Activated CD4-positive, alpha-beta T cell treated with anti-CD3 and anti-CD28 coated beads for 48 hours (primary cell): Measurements from ENCODE around the gene EMILIN3.

Experiments
- DNase-seq: peaks from one replicate; pipeline ENCODE4 v3.0.0-alpha.2; 2020

The EMILIN3 gene, protein sequence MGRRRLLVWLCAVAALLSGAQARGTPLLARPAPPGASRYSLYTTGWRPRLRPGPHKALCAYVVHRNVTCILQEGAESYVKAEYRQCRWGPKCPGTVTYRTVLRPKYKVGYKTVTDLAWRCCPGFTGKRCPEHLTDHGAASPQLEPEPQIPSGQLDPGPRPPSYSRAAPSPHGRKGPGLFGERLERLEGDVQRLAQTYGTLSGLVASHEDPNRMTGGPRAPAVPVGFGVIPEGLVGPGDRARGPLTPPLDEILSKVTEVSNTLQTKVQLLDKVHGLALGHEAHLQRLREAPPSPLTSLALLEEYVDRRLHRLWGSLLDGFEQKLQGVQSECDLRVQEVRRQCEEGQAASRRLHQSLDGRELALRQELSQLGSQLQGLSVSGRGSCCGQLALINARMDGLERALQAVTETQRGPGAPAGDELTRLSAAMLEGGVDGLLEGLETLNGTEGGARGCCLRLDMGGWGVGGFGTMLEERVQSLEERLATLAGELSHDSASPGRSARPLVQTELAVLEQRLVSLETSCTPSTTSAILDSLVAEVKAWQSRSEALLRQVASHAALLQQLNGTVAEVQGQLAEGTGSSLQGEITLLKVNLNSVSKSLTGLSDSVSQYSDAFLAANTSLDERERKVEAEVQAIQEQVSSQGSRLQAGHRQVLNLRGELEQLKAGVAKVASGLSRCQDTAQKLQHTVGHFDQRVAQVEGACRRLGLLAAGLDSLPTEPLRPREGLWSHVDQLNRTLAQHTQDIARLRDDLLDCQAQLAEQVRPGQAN

DNA sequence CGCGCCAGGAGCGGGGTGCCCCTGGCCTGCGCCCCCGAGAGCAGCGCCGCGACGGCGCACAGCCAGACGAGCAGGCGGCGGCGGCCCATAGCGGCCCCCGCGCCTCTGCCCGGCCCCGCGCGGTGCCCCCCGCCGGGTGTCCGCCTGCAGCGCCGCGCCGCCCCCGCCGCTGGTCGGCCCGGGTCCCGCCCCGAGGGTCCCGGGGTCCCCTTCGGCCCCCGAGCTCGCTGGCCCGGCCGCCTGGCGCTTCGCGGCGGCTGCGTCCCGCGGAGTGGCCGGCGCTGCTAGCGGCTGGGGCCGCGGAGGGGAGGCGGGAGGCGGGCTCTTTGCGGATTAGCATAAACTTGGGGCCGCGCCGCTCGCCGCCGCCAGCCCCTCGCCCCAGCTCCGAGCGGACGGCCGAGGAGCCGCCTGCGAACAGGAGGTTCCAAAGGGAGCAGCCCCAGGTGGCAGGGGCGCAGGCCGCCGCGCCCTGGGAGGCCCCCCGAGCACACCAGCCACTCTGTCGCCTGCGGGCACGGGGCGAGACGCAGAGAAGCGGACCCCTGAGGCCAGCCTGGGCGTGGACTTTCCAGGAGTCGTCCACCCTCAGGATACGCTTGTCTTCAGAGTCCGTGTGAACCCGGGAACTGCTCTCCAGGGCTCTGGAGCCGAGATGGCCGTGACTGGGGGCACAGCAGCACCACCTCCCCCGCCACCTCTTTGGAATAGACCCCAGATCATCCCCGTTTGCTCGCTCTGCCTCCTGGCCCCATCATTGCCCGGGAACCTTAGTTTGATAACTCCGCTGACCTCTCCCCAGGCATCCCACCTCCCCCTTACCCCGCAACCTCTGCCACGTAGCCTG is at the start of gene EMILIN3:
EMILIN3 (minus strand) TSS at position 273 of the 847 bp plus-strand sequence; CDS start at position 89, 184 bp downstream.
- DNase-seq, result no peak

DNA sequence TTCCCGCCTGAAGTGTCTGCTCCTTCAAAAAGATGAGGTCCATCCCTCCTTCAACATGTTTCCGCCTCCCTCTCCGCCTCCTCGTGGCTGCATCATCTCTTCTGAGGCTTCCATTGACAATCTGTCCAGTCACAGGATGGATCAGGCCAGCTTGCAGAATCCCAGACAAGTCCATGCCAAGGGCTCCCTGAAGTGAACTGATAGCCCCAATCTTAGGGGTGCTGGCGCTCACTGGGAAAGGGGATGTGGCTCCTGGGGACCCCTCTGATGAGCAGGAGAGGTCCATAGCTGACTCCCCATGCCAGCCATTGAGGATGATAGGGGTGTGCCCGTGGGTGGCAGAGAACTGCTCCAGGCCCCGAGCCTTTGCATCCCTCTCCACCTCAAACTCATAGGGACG is 48.6 kb upstream of the EMILIN3 start:
- DNase-seq, result no peak

GRCh38 chr20:41413169-41413568 is 46.6 kb upstream of the EMILIN3 start:
- DNase-seq, result no peak

DNA sequence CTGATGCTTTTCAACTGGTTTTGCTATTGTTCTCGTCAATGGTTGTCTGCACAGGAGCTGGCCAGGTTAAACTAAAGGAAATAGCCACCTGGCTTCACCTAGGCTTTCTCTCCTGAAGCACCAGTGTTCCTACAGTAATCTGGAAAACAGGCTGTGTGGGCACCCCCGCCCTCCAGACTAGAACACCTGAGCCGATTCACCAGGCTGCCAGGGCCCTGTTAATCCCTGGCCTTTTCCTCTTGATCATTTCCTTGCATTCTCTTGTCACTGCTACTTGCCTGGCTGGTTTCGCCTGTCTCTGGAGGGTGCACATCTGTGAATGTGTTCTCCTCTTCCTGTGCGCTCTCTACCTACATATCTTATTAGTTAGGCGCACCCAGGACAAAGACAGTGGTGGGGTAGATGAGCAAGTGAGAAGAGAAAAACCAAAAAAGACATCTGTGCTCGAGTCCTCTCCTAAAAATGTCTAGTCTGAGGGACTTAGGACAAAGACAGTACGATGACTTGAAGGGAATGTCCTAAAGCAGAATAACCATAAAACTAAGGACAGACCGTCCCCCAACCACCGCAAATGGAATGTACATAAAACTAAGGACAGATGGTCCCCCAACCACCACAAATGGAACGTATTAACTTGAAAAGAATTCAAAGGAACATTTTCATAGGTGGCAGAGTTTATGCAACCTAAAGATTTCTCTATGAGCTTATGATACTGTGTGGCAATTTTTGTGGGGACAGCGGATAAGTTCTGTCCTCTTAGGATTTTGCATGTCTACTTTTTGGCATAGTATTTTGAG is 45.9 kb upstream of the EMILIN3 start:
- no peak for DNase-seq

DNA sequence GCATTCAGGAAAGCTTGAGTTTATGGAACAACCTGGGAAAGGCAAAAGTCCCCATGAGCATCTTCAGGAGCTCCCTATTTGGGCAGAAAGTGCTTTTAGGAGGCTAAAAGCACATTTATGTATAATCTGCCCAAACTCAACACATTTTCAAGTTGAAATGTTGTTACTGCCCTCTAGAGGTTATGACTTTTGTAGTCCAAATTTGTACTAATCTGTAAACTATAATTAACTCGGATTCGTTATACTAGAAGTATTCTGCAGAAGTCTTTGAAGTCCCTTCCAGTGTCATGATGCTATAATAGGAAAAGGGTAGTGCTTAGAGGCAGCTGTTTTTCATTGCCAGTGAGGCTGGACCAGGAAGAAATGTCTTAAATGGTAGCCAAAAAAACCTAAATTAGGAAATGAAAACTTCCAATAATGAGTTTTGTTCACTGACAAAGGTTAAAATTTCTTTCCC is 44.8 kb upstream of the EMILIN3 start:
- no peak for DNase-seq

DNA sequence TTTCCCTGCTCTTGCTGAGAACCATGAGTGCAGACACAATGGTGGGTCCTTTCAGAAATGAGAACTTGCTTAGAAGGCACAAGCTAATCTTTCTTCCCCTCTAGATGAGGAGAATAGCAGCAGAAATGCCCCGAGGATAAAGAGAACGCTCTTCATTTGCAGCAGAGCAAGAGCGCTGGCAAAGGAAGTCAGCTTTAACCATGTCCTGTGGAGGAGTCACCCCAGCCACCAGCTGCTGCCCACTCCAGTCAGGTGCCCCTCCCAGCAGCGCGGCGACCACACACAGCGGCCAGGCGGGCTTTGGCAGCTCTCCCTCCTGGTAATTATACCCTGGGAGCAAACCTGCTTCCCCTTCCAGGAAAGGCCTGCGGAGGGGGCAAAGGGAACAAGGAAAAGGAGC is 42.4 kb upstream of the EMILIN3 start:
- no peak for DNase-seq

DNA sequence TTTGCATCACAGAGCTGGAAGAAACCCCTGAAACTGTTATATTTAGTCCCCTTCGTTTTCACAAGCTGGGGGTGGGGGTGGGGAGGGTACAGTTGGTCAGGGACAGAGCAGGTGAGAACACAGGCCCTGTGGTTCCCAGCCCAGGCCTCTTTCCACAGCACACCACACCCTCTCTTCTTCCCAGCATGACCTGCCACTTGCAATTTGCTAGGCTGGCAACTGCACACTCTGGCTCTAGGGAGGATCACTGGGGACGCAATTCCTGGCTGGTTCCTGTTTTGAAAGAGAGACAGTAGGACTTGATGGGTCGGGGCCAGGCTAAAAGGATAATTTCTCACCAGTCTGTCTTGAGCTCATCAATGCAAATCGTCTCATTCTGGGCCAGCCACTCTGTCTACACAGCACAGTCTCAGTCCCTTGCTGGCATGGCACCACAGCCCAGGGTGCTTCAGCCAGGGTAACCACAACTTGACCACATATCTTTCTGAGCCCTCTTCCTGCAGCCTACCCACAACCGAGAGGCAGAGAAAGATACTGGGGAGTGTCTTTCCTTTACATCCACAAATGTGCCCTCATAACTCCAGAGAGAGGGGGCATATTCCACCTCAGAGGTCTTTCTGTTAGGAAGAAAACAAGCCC is 41.7 kb upstream of the EMILIN3 start:
- DNase-seq, result no peak

DNA sequence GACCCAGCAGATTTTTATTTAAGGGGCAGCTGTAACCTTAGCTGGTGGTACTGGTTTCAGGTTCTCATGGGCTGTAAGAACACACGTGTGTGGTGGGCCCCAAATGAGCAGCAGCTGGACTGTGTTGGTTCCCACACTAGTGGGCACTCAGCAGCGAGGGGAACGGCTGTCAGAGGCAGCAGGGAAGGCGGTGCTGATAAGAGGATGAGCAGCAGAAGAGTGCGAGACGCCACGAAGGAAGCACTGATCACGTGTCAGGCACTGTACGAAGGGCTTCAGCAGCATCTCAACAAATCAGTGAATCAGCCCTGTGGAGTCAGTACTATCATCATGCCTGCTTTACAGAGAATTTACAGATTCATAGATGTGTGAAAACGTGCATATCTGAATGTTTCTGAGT is 41.0 kb upstream of the EMILIN3 start:
- DNase-seq, result no peak

DNA sequence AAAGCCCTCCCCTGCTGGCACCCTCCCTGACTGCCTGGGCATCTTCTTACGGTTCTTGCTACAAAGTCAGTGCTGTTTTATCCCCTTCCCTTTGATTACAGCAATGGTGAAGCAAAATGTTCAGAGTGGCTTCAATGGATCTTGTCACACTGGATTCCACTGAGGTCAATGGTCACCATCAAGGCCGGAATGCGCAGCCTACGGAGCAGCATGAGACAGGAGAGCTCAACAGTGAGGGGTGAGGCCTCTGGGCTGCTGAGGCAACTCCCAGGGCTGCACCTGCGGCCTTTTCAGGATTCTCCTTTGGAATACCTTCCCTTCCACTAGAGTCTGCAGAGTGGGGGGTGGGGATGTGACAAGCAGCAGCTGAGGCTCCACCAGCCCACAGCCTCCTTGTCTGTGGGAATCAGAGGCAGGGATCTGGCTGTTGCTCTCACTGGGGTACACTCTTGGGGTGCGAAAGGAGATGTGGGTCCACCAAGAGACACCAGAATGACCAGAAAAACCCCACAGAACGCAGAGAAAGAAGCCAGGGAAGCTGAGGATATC is 40.4 kb upstream of the EMILIN3 start:
- DNase-seq, result no peak

- no peak for DNase-seq
Measured at GRCh38 chr20:41406353-41406752, 39.7 kb upstream of the EMILIN3 start.

DNA sequence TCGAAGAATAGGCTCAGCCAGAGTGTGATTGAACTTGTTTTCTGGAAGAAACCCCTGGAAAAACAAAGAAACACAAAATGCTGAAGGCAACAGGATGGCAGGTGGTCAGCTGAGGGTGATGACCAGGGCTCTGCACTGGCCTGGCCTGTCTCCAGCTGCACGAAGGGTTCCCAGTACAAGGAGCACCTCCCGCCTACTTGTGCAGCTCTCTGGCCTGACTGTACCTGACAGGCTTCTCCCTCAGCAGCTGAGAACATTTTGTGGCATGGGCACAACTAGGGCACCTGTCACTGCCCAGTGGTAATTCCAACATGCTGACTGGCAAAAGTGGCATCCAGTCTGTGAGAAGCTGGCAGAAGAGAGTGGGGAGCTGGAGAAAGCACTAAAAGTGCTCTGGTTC is 38.8 kb upstream of the EMILIN3 start:
- DNase-seq, result no peak

- DNase-seq, result no peak
Measured at GRCh38 chr20:41403604-41404003, 37.0 kb upstream of the EMILIN3 start.

GRCh38 chr20:41398408-41398807 is 31.8 kb upstream of the EMILIN3 start:
- DNase-seq, result no peak

DNA sequence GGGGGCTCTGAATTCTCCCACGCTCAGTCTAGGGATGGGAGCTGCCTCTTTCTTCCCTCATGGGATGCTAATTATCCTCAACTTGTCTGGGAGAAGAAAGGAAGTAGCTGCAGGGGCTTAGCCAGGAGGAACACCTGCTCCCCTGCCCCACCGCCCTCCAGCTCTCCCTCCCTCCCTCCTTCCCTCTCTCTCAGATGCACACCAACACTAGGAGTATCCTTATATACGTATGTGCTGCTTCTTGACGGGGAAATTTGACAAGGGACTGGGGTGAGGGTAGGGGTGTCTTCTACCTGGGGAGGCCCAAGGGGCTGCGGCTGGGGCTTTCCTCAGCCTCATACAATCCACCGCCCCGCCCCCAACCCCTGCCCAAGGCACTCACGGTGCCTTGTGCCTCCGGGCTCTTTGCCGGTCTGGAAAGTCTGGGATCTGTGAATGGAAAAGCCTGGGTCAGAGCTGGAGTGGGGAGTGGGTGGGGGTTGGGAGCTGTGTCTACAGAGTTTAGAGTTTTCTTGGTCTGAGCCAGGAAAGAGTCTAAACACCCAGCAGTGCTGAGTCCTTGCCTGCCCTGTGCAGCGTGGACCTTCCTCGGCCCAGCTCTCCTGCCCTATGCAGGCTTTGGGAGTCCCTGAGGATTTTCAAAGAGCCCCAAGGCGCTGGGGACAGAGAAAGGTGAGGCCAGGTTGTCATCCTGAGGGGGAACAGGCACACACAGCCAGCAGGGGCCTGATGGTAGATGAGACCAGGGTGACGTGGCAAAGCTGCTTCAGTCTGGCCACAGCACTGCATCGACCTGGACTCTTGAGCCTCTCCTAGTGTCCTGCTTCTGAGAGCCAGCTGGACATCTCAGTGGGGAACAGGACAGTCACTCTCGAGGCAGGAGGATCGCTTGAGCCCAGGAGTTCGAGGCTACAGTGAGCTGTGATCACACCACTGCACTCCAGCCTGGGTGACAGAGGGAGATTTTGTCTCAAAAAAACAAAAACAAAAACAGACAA is 29.3 kb upstream of the EMILIN3 start:
- no peak for DNase-seq

GRCh38 chr20:41394931-41395666 is 28.5 kb upstream of the EMILIN3 start:
- DNase-seq, result no peak

DNA sequence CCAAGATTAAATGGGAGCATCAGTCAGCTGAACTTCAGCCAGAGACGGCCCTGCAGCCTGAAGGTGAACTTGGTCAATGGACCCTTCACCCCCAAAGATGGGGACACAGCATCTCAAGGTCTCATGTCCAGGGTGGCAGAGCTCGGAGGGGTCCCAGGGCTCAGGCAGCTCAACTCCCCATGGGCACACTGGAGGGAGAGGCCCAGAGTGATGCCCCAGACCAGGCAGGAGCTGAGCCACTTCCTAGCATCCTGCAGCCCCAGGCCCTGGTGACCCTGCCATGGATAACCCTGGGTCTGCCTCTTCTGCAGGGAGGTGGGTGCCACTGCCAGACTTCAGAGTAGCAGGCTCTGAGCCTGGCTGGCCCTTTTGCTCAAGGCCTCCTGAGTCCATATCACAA is 27.5 kb upstream of the EMILIN3 start:
- no peak for DNase-seq

DNA sequence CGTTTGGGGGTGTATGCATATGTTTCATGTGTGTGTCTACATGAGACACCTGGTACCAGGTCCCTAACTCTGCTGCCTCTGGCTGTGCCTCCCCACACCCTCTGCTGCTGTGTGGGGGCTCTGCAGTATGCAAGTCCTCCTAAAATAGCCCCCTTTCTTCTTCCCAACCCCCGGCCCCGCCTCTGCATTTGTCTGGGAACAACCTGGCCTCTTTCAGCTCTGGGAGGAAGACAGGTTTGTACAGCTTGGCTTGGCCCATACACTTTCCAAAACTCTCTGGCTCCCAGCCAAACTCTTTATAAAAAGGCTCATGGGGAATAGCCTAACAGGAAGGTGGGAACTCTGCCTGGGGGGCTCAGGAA is 27.1 kb upstream of the EMILIN3 start:
- no peak for DNase-seq

DNA sequence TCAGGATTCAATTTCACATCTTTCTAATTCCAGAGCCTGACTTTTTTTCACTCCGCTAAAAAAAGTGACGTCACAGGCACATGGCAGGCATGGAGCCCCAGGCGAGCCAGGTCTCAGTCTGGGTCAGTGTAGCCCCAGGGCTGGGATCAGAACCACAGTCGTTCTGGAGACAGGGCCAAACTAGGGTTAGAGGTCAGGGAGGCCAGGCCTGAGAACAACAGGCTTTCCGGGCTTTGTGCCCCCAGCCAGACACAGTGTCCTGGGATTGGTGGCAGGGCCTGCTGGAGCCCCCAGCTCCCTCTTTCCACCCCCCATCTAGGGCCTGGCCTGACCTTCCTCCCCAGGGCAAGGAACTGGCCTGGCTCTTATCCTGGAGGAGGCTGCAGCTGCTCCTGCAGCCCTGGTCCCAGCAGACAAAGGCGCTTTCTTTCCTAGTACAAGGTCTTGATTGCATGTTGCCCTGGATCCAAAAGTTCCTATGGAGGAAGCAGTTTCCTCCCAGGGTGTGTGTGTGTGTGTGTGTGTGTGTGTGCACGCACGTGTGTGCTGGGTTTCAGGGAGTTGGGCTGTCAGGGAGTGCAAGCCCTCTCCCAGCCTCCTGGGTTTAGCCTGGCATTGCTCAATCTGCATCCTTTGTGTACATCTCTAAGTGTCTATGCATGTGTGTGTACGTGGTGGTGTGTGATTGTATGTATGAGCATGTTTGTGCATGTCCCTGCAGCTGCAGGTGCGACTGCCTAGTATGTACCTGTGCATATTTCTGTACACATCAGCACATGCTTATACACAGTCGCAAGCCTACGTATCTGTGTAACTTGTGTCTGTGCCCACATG is 26.5 kb upstream of the EMILIN3 start:
- no peak for DNase-seq

GRCh38 chr20:41392295-41392694 is 25.7 kb upstream of the EMILIN3 start:
- no peak for DNase-seq
